NCI-H82 treated with DMSO at 0.1 percent for 48 hours (cell line): ENCODE measurements around the gene SMIM7.

Source experiments
- DNase-seq: peaks from one replicate; lab custom pipeline; 2025; ENCODE audit not compliant: unreplicated experiment; lab: John Stamatoyannopoulos, UW

SMIM7 gene

DNA sequence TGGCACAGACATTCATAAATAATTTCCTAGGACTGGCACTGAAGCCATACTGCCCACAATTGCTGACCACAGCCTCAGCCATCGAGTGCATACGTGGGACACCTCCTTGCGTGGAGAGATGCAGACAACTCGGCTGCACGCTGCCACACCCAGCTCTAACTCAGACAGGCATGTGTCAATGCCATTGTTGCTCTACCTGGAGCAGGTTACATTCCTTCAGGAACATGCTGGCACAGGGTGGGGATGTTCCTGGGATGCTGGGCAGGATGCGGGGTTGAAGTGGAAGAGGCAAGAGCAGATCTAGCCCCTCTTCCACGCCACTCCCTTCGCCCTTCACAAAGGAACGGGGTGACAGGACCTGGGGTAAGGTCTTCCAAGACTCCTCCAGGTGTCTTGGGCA is 63.5 kb downstream of the SMIM7 start:
- no peak for DNase-seq
